SU-DHL-6 (cell line): Measurements from ENCODE around the gene AHDC1.

ENCODE experiments used
- H2AFZ ChIP-seq: fragments of 200-600 bp; sonication (generic); 2 replicates; pipeline ENCODE4 v1.6.1; 2014; ENCODE audit warnings: low read depth, mild to moderate bottlenecking, moderate library complexity, mixed read lengths, antibody characterized with exemption, low read length; ENCODE audit not compliant: severe bottlenecking
- H3F3A ChIP-seq: fragments of 200-600 bp; shearing (Covaris generic); 2 replicates; pipeline ENCODE4 v1.6.0; 2016; ENCODE audit warnings: antibody characterized with exemption, mild to moderate bottlenecking; ENCODE audit not compliant: insufficient read depth
- H3K27ac ChIP-seq: fragments of 200-600 bp; sonication (generic); 2 replicates; pipeline ENCODE4 v1.5.1; 2016; ENCODE audit warnings: low read depth, mild to moderate bottlenecking, low read length, moderate library complexity, mixed read lengths
- H3K27me3 ChIP-seq: fragments of 200-600 bp; sonication (generic), shearing (Covaris generic); 2 replicates; pipeline ENCODE4 v1.6.0; 2014; ENCODE audit warnings: mild to moderate bottlenecking, low read length
- H3K36me3 ChIP-seq: fragments of 200-600 bp; sonication (generic); 2 replicates; pipeline ENCODE4 v1.6.1; 2014; ENCODE audit warnings: mild to moderate bottlenecking, low read length, mixed read lengths
- H3K4me2 ChIP-seq: fragments of 300-600, 200-600 bp; shearing (Covaris generic), sonication (generic); 2 replicates; pipeline ENCODE4 v1.6.0; 2014; ENCODE audit warnings: low read length, low read depth, mild to moderate bottlenecking; ENCODE audit not compliant: poor library complexity, severe bottlenecking
- H3K4me3 ChIP-seq: fragments of 200-600 bp; sonication (generic); 2 replicates; pipeline ENCODE4 v1.5.1; 2014; ENCODE audit warnings: antibody characterized with exemption, low read length, mild to moderate bottlenecking, mixed read lengths; ENCODE audit not compliant: insufficient read depth, poor library complexity, severe bottlenecking
- H3K79me2 ChIP-seq: fragments of 200-600 bp; sonication (generic); 2 replicates; pipeline ENCODE4 v1.6.1; 2014; ENCODE audit warnings: mild to moderate bottlenecking, low read length, moderate library complexity; ENCODE audit not compliant: insufficient read depth
- H3K9ac ChIP-seq: fragments of 200-600 bp; sonication (generic); 2 replicates; pipeline ENCODE4 v1.7.0; 2014; ENCODE audit warnings: mild to moderate bottlenecking, low read length
- H3K9me2 ChIP-seq: fragments of 200-600 bp; sonication (generic); replicated peaks from 2 replicates; pipeline ENCODE4 v1.6.1; 2014; ENCODE audit warnings: low read length; ENCODE audit not compliant: insufficient read depth
- H3K9me3 ChIP-seq: fragments of 200-600 bp; sonication (generic); 2 replicates; pipeline ENCODE4 v1.6.1; 2014; ENCODE audit warnings: low read length, mixed read lengths; ENCODE audit not compliant: insufficient read depth
- H4K20me1 ChIP-seq: fragments of 200-600 bp; sonication (generic); 2 replicates; pipeline ENCODE4 v1.6.1; 2014; ENCODE audit warnings: low read depth, mild to moderate bottlenecking, antibody characterized with exemption, low read length, moderate library complexity, mixed read lengths
- CTCF ChIP-seq: fragments of 200-600 bp; sonication (generic); IDR thresholded peaks from one replicate; pipeline ENCODE4 v1.5.1; 2017; ENCODE audit warnings: antibody characterized with exemption, mild to moderate bottlenecking, low read length, moderate library complexity; ENCODE audit not compliant: insufficient read depth, poor library complexity, severe bottlenecking
- EZH2phosphoT487 ChIP-seq: fragments of 200-600 bp; sonication (generic), shearing (Covaris generic); conservative IDR thresholded peaks from 2 replicates; pipeline ENCODE4 v1.6.1; 2018; ENCODE audit warnings: mild to moderate bottlenecking, antibody characterized with exemption, low read length, moderate library complexity, mixed read lengths

Gene AHDC1

GRCh38 chr1:27577504-27578188 lies 26.3 kb downstream of the AHDC1 start:
- H3K79me2 ChIP-seq = no peaks in the 10 kb centered on the region
- H3F3A ChIP-seq = no peaks in the 10 kb centered on the region
- no peak for TF ChIP-seq CTCF
- no peak for TF ChIP-seq EZH2phosphoT487
- H3K27ac ChIP-seq = no peak overlapping the region
- H3K27me3 ChIP-seq = no peaks in the 10 kb centered on the region
- H3K4me3 ChIP-seq = no peak overlapping the region
- 0 out of 2 replicates have a peak, but pooled peaks cover 2% of the 10 kb centered on the region for H4K20me1 ChIP-seq
- H2AFZ ChIP-seq = no peak overlapping the region
- no peak overlapping the region for H3K9ac ChIP-seq
- no peaks in the 10 kb centered on the region for H3K9me2 ChIP-seq
- no peak overlapping the region for H3K4me2 ChIP-seq
- no peaks in the 10 kb centered on the region for H3K36me3 ChIP-seq
- H3K9me3 ChIP-seq = no peaks in the 10 kb centered on the region

GRCh38 chr1:27576806-27577227 lies 27.1 kb downstream of the AHDC1 start:
- Histone ChIP-seq H3K79me2 (no peaks in the 10 kb centered on the region), H2AFZ (no peak overlapping the region), H4K20me1 (0 out of 2 replicates have a peak, but pooled peaks cover 2% of the 10 kb centered on the region), H3K27me3 (no peaks in the 10 kb centered on the region), H3K9me3 (no peaks in the 10 kb centered on the region), H3K4me2 (no peak overlapping the region), H3K9ac (no peak overlapping the region), H3K27ac (no peak overlapping the region), H3K4me3 (no peak overlapping the region), H3K36me3 (no peaks in the 10 kb centered on the region), H3F3A (no peaks in the 10 kb centered on the region), H3K9me2 (no peaks in the 10 kb centered on the region)
- TF ChIP-seq EZH2phosphoT487 = no peak

DNA sequence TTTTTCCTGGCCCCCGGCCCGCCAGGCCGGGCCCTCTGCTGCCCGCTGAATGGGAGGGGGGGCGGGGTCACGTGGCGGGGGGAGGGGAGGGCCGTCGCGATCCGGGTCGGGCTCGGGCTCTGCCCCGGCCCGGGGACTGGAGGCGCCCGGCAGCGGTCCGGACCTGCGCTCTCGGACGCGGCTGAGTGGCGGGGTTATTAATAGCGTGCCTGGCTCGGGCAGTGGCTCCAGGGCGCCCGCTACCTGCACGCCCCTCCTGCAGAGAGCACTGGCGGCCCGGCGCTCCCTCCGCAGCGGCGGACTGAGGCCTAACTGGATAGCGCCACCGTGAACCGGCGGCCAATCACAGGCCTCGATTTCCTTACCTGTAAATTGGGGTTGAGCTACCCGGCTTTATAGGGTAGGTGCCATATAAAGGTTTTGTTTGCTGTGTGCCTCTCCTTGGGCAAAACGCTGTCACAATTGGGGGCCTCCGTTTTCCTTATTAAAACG lies 28.1 kb downstream of the AHDC1 start:
- Histone ChIP-seq H3K9me2 (no peaks in the 10 kb centered on the region), H3F3A (no peaks in the 10 kb centered on the region), H3K9me3 (no peaks in the 10 kb centered on the region), H2AFZ (no peak overlapping the region), H3K36me3 (no peaks in the 10 kb centered on the region), H3K4me3 (no peak overlapping the region), H3K27me3 (no peaks in the 10 kb centered on the region), H3K4me2 (peak overlapping the region; percentile 31), H4K20me1 (0 out of 2 replicates have a peak, but pooled peaks cover 2% of the 10 kb centered on the region), H3K79me2 (no peaks in the 10 kb centered on the region), H3K27ac (no peak overlapping the region), H3K9ac (no peak overlapping the region)
- TF ChIP-seq EZH2phosphoT487 = no peak
- no peak for TF ChIP-seq CTCF
